Nephron progenitor cell (in vitro differentiated cells): ENCODE measurements around the gene IGFBP2.

Experiments used
- DNase-seq: peaks from one replicate; pipeline ENCODE4 v3.0.0; 2021
- H3K27ac Mint-ChIP-seq: 2 replicates; pipeline ENCODE4 v1.8.0; 2021; ENCODE audit warnings: mild to moderate bottlenecking, moderate library complexity, mixed read lengths
- H3K27me3 Mint-ChIP-seq: 2 replicates; pipeline ENCODE4 v1.8.0; 2021; ENCODE audit warnings: mild to moderate bottlenecking, low read depth, mixed read lengths; ENCODE audit not compliant: poor library complexity
- H3K36me3 Mint-ChIP-seq: 2 replicates; pipeline ENCODE4 v1.8.0; 2021; ENCODE audit warnings: low read depth, mixed read lengths
- H3K4me1 Mint-ChIP-seq: 2 replicates; pipeline ENCODE4 v1.8.0; 2021; ENCODE audit warnings: mixed read lengths
- H3K4me3 Mint-ChIP-seq: 2 replicates; pipeline ENCODE4 v1.8.0; 2021; ENCODE audit warnings: mild to moderate bottlenecking, moderate library complexity, mixed read lengths
- H3K9me3 Mint-ChIP-seq: 2 replicates; pipeline ENCODE4 v1.8.0; 2021; ENCODE audit warnings: mild to moderate bottlenecking, moderate library complexity, mixed read lengths
- TF ChIP-seq, protein P1 (sequence below): fragments of 200-600 bp; sonication (generic); IDR thresholded peaks from 2 replicates; pipeline ENCODE4 v1.5.0; 2021; ENCODE audit warnings: antibody characterized with exemption

IGFBP2 gene

DNA sequence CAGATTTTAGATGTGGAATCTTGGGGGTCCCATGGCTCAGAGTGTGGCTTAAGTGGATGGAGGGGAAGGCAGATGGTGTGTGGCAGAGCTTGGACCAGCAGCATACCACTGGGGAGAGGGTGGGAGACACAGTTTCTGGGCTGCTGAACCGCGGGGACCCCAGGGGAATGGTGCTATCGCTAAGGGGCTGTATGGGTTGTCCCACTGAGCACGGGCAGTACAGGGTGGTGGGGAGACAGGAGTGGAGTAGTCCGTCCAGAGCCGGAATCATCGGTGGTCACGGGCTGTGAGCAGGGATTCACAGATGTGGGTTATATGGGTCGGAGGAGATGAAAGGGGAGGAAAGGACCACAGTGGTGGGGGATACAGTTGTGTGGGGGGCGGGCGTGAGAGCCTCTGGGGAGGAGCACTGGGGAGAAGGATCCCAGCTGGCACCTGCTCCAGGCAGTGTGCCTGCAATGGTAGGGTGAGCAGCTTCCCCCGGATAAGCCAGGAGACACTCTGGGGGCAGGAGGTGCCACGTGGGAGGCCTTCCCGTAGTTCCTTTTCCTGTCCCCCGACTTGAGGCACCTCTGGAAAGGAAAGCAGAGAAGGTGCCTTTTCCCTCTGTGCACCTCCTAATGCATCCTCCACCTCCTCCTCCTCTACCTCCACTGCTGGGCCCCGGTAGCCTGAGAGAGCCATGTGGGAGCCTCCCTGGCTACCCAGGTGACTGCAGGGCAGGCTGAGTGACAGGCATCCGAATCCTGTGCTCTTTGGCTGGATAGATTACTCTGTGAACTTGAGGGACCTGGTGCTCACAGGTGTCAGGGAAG is 37.3 kb downstream of the IGFBP2 start:
- no peak for DNase-seq
- TF ChIP-seq, protein P1, sequence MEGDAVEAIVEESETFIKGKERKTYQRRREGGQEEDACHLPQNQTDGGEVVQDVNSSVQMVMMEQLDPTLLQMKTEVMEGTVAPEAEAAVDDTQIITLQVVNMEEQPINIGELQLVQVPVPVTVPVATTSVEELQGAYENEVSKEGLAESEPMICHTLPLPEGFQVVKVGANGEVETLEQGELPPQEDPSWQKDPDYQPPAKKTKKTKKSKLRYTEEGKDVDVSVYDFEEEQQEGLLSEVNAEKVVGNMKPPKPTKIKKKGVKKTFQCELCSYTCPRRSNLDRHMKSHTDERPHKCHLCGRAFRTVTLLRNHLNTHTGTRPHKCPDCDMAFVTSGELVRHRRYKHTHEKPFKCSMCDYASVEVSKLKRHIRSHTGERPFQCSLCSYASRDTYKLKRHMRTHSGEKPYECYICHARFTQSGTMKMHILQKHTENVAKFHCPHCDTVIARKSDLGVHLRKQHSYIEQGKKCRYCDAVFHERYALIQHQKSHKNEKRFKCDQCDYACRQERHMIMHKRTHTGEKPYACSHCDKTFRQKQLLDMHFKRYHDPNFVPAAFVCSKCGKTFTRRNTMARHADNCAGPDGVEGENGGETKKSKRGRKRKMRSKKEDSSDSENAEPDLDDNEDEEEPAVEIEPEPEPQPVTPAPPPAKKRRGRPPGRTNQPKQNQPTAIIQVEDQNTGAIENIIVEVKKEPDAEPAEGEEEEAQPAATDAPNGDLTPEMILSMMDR = no peak
- Mint-ChIP-seq H3K9me3 (no peaks in the 10 kb centered on the region), H3K4me3 (no peak overlapping the region), H3K4me1 (peaks cover 25% of the 10 kb centered on the region), H3K27ac (peak overlapping the region; percentile 70), H3K36me3 (peaks cover 26% of the 10 kb centered on the region), H3K27me3 (peaks cover 14% of the 10 kb centered on the region)

DNA sequence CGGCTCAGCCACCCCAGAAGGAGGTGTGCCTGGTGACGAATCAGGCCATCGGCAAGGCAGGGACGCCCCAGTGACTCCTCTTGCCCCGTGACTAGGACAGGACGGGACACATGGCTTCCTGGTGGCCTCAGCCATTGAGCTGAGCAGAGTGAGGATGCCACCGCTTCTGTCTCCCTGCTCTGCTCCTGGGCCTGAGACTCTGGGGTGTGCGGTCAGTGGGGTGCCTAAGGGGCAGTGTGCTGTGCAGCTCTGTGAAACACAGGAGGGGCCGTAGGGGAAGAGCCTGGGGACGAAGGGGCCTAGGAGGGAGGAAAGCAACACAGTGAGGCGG is 37.8 kb downstream of the IGFBP2 start:
- H3K27me3 Mint-ChIP-seq = peaks cover 14% of the 10 kb centered on the region
- H3K9me3 Mint-ChIP-seq = no peaks in the 10 kb centered on the region
- no peak overlapping the region for H3K4me3 Mint-ChIP-seq
- TF ChIP-seq, protein P1 = no peak
- peaks cover 32% of the 10 kb centered on the region for H3K36me3 Mint-ChIP-seq
- H3K27ac Mint-ChIP-seq = peak overlapping the region; percentile 70
- peaks cover 20% of the 10 kb centered on the region for H3K4me1 Mint-ChIP-seq
- no peak for DNase-seq

DNA sequence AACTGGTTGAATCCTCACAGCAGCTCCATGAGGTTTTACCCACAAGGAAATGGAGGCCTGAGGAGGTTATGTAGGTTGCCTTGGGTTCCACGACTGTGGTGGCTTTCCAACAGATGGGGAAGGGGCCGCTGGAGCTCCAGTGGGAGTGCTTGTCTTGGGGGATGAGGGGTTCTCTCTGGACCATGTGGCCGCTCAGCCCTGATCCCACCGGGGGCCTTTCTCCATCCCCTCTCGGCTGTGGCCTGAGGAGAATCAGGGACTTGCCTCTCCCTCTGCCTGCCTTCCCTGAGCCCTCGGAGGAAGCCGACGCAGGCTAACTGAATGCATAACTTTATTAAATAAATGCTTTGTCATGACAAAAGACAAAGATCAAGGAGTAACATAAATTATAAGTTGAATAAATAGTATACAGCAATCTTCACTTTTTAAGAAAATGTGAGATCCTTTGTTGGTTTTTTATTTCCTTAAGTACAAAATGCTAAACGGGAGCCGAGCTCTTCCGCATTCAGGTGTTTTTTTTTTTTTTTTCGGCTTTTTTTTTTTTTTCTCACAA is 38.6 kb downstream of the IGFBP2 start:
- Mint-ChIP-seq H3K27me3 (peaks cover 14% of the 10 kb centered on the region), H3K36me3 (peaks cover 39% of the 10 kb centered on the region), H3K9me3 (no peaks in the 10 kb centered on the region)

DNA sequence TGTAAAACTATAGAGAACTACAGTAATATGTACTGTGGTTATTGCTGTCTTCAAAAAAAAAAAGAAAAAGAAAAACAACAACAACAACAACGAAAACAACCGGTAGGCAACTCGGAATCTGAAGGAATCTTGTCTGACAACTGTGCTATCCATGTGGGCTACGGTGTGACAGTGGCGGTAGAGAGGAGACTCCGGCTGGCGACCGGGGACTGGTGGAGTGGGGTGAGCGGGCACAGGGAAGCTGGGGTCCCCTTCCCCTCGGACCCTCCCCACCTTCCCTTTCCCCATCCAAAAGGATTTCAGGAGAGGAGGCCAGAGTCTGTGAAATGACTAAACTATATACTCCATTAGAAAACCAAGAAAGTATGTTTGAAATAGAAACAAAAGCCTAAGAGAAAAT is 39.2 kb downstream of the IGFBP2 start:
- no peak overlapping the region for H3K4me3 Mint-ChIP-seq
- H3K4me1 Mint-ChIP-seq = peaks cover 14% of the 10 kb centered on the region
- H3K27me3 Mint-ChIP-seq = peaks cover 14% of the 10 kb centered on the region
- H3K27ac Mint-ChIP-seq = peak overlapping the region; percentile 13
- no peak for DNase-seq
- H3K9me3 Mint-ChIP-seq = no peaks in the 10 kb centered on the region
- H3K36me3 Mint-ChIP-seq = peaks cover 45% of the 10 kb centered on the region
- TF ChIP-seq, protein P1 = no peak

More for the DNA sequence above, 38.6 kb downstream of the IGFBP2 start:
- Mint-ChIP-seq H3K27ac (no peak overlapping the region), H3K4me1 (peaks cover 14% of the 10 kb centered on the region), H3K4me3 (no peak overlapping the region)
- TF ChIP-seq, protein P1 = no peak
- DNase-seq = no peak

DNA sequence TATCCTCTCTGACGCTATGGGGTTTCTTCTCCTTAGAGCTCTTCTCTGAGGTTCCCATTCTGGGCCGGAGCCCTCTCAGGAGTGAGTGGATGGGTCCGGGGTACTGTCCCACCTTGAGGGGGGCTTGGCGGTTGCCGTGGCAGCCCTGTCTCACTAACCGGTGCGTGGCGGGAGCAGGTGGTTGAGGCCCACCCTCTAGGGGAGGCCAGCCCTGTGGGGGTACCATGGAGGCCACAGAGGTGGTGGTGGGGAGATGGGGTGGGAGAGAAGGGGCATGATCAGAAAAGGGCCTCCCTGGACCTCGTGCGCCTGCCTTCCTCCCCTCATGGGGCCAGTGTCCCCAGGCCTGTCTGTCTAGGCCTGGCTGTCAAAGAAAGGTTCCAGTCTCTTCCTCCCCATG is 39.8 kb downstream of the IGFBP2 start:
- Mint-ChIP-seq H3K27ac (peak overlapping the region; percentile 77), H3K9me3 (no peaks in the 10 kb centered on the region), H3K36me3 (peaks cover 51% of the 10 kb centered on the region), H3K4me3 (no peak overlapping the region), H3K27me3 (peaks cover 14% of the 10 kb centered on the region), H3K4me1 (peaks cover 14% of the 10 kb centered on the region)
- TF ChIP-seq, protein P1 = no peak
- DNase-seq = no peak

DNA sequence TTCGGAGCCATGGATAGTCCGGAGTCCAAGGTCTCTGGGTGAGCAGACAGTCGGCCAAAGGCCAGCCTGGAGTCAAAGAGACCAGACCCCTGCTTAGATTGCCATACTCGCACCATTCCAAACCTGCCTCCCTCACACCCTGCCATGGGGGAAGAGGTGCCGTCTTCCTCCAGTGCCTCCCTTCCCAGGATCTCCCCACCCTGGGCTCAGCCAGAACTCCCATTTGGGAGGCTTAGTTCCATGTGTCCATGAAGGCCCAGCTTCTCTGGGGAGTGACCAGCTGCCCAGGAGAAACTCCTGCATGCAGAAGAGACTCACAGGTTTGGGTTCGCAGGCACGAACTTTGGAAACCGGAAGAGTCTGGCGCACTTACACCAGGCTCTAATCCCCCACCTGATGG is 40.4 kb downstream of the IGFBP2 start:
- Mint-ChIP-seq H3K27ac (peak overlapping the region; percentile 83), H3K4me1 (peaks cover 14% of the 10 kb centered on the region), H3K27me3 (peaks cover 14% of the 10 kb centered on the region), H3K9me3 (no peaks in the 10 kb centered on the region), H3K4me3 (no peak overlapping the region), H3K36me3 (peaks cover 54% of the 10 kb centered on the region)
- TF ChIP-seq, protein P1 = no peak
- no peak for DNase-seq
